B cell (primary cell): ENCODE results near the gene TCFL5. TPM values are rescaled to one million over a fixed set of nuclear protein-coding genes. Genes with fewer than 3 reads are reported as not detected.

Experiments
- ATAC-seq: fragments of 200-7000 bp; cut with Tn5 transposase; one replicate; pipeline ENCODE4 v1.10.0; 2021; ENCODE audit warnings: low read depth, mild to moderate bottlenecking, moderate number of reproducible peaks, moderate library complexity
- CTCF ChIA-PET: fragments of 350-600 bp; sonication (Branson Sonifier 250); formaldehyde crosslinking; loops from one replicate; lab custom pipeline; 2021; ENCODE audit warnings: antibody characterized with exemption, inconsistent platforms; lab: Charles Lee
- POLR2A ChIA-PET: fragments of 350-600 bp; sonication (Branson Sonifier 250); formaldehyde crosslinking; loops from one replicate; lab custom pipeline; 2021; ENCODE audit warnings: antibody characterized with exemption; lab: Charles Lee
- DNase-seq: peaks from one replicate; pipeline ENCODE4 v3.0.0; 2013
- H2AFZ ChIP-seq: 2 replicates; pipeline ENCODE4 v1.6.1; 2012; ENCODE audit warnings: mild to moderate bottlenecking, low read depth, low read length; ENCODE audit not compliant: insufficient read depth, poor library complexity, severe bottlenecking
- H3K27ac ChIP-seq, 2 donors: 1 replicate in 1 of 2; 2 replicates in 1 of 2; pipeline ENCODE4 v1.5.1; 2012 to 2013; ENCODE audit warnings: low read length in 2 of 2, mild to moderate bottlenecking in 2 of 2, moderate library complexity in 1 of 2
- H3K27me3 ChIP-seq, 4 experiments: fragments of 200-600 bp in 1 of 4; sonication (generic) in 1 of 4; replicated peaks in 1 of 4; 1 replicate in 2 of 4; 2 replicates in 2 of 4; pipeline versions ENCODE4 v1.6.1 to v1.7.0; 2013 to 2016; ENCODE audit warnings: low read length in 3 of 4, mild to moderate bottlenecking in 2 of 4, mixed read lengths in 1 of 4, moderate library complexity in 1 of 4; ENCODE audit not compliant: insufficient read depth in 4 of 4, control insufficient read depth in 3 of 4; ENCODE audit errors: control extremely low read depth in 1 of 4
- H3K36me3 ChIP-seq, 2 experiments: replicated peaks in 1 of 2; 1 replicate in 1 of 2; 2 replicates in 1 of 2; pipeline versions ENCODE4 v1.6.1 to v1.7.1; 2013; ENCODE audit warnings: low read length in 1 of 2; ENCODE audit not compliant: insufficient read depth in 2 of 2, control insufficient read depth in 1 of 2; ENCODE audit errors: control extremely low read depth in 1 of 2, extremely low read depth in 1 of 2
- H3K4me1 ChIP-seq, 2 donors: fragments of 200-600 bp in 1 of 2; sonication (generic) in 1 of 2; 1 replicate in 1 of 2; 2 replicates in 1 of 2; pipeline versions ENCODE4 v1.5.1 to v1.6.1; 2013 to 2017; ENCODE audit warnings: low read length in 2 of 2; ENCODE audit not compliant: control insufficient read depth in 2 of 2, insufficient read depth in 2 of 2
- H3K4me2 ChIP-seq: replicated peaks from 2 replicates; pipeline ENCODE3; 2012; ENCODE audit warnings: mild to moderate bottlenecking, low read depth, low read length; ENCODE audit not compliant: poor library complexity, severe bottlenecking
- H3K4me3 ChIP-seq, 5 experiments: fragments of 200-600 bp in 1 of 5; sonication (generic) in 1 of 5; 1 replicate in 3 of 5; 2 replicates in 2 of 5; pipeline versions ENCODE4 v1.5.1 to v1.7.0; 2011 to 2016; ENCODE audit warnings: low read length in 4 of 5, mild to moderate bottlenecking in 4 of 5, low read depth in 2 of 5, control low read depth in 1 of 5, moderate library complexity in 1 of 5; ENCODE audit not compliant: insufficient read depth in 1 of 5; ENCODE audit errors: control extremely low read depth in 1 of 5, extremely low read depth in 1 of 5
- H3K79me2 ChIP-seq: fragments of 200-600 bp; sonication (generic); one replicate; pipeline ENCODE4 v1.6.0; 2016; ENCODE audit warnings: low read length; ENCODE audit not compliant: control insufficient read depth, insufficient read depth
- H3K9ac ChIP-seq: fragments of 200-600 bp; sonication (generic); 2 replicates; pipeline ENCODE4 v1.6.1; 2017; ENCODE audit warnings: mild to moderate bottlenecking, low read length, moderate library complexity
- H3K9me3 ChIP-seq, 3 donors: one replicate each; pipeline versions ENCODE4 v1.6.1 to v1.7.1; 2013; ENCODE audit warnings: low read length in 2 of 3; ENCODE audit not compliant: control insufficient read depth in 2 of 3, insufficient read depth in 1 of 3; ENCODE audit errors: control extremely low read depth in 1 of 3
- H4K20me1 ChIP-seq: 2 replicates; pipeline ENCODE4 v1.6.0; 2012; ENCODE audit warnings: mild to moderate bottlenecking, low read length; ENCODE audit not compliant: insufficient read depth, control insufficient read depth, poor library complexity, severe bottlenecking
- H3K27ac Mint-ChIP-seq: one replicate; pipeline ENCODE4 v1.8.0; 2021; ENCODE audit warnings: mixed read lengths
- H3K27me3 Mint-ChIP-seq: one replicate; pipeline ENCODE4 v1.8.0; 2021; ENCODE audit warnings: mixed read lengths
- H3K4me1 Mint-ChIP-seq: one replicate; pipeline ENCODE4 v1.8.0; 2021; ENCODE audit warnings: mixed read lengths
- H3K4me3 Mint-ChIP-seq: one replicate; pipeline ENCODE4 v1.8.0; 2021; ENCODE audit warnings: mixed read lengths
- H3K9me3 Mint-ChIP-seq: one replicate; pipeline ENCODE4 v1.8.0; 2022; ENCODE audit warnings: mixed read lengths; ENCODE audit not compliant: insufficient read depth
- EZH2 ChIP-seq: IDR thresholded peaks from 2 replicates; pipeline ENCODE4 v1.6.1; 2012; ENCODE audit warnings: borderline replicate concordance, low read depth, mild to moderate bottlenecking, moderate library complexity, low read length; ENCODE audit not compliant: insufficient read depth, poor library complexity, severe bottlenecking
- WGBS: methylation state at CpG from one replicate; pipeline ENCODE4 v1.1.5; 2013; ENCODE audit warnings: missing lambda C conversion rate; ENCODE audit not compliant: insufficient coverage; 5-methylcytosine and 5-hydroxymethylcytosine counted together
- intact Hi-C: fragments of 100-400 bp; cut with micrococcal nuclease; formaldehyde crosslinking; loops from one replicate; pipeline ENCODE4 v1.10.0; 2022
- polyA plus RNA-seq: library from polyadenylated mRNA; depleted of rRNA; stranded (reverse); fragments of >200 nt; gene quantifications from 2 replicates; pipeline ENCODE4 v1.2.3, GENCODE V29; 2012
- total RNA-seq, 2 donors: library from RNA; stranded (reverse); fragments of 120-200 nt in 1 of 2; gene quantifications; 1 replicate in 1 of 2; 2 replicates in 1 of 2; pipeline versions ENCODE4 v1.2.3 to v1.2.4, GENCODE V29; 2013 to 2022
- TF ChIP-seq, protein P1 (sequence below): fragments of 200-600 bp; IDR thresholded peaks from one replicate; pipeline ENCODE4 v1.8.0; 2022; ENCODE audit warnings: antibody characterized with exemption, mild to moderate bottlenecking

TCFL5 gene
- total and polyA plus RNA-seq, 2 donors (not counting 1 experiment from before 2014, with no cell fraction given) = 2.0 to 16.2 TPM

DNA sequence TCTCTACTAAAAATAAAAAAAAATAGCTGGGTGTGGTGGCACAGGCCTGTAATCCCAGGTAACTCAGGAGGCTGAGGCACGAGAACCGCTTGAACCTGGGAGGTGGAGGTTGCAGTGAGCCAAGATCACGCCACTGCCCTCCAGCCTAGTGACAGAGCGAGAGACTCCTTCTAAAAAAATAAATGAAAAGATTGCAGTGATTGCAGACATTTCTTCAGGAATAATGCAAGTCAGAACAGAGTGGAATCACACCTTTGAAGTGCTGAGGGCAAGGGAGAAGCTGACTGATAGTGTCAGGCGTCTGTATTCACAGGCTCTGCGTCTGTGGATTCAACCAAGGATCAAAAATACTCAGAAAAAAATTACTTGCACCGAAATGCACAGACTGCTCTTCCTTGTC lies 2.6 kb upstream of the TCFL5 start:
- Histone ChIP-seq H3K79me2 (no peaks in the 10 kb centered on the region), H3K9me3 (peaks cover 0 to 11% (median 0%) of the 10 kb centered on the region in 3 donors), H3K4me1 (peaks cover 9 to 15% of the 10 kb centered on the region in 2 donors), H3K4me2 (no peak overlapping the region), H4K20me1 (peaks cover 15% of the 10 kb centered on the region), H3K9ac (no peak overlapping the region), H3K27me3 (peaks cover 0 to 7% (median 5%) of the 10 kb centered on the region in 4 experiments), H3K36me3 (no peaks in the 10 kb centered on the region), H2AFZ (no peak overlapping the region), H3K4me3 (no peak overlapping the region), H3K27ac (no peak overlapping the region)
- intact Hi-C loops = loop anchor here (5.0 kb wide), 2 partner anchors 63 to 72 kb away; partner anchors contain the start of gene DIDO1
- Mint-ChIP-seq H3K4me1 (peaks cover 13% of the 10 kb centered on the region), H3K27me3 (no peaks in the 10 kb centered on the region), H3K4me3 (no peak overlapping the region), H3K9me3 (no peaks in the 10 kb centered on the region), H3K27ac (no peak overlapping the region)
- CTCF ChIA-PET = no interaction called here
- ATAC-seq = no peak
- WGBS = 100% methylated on average over 3 of the region's 7 CpGs
- no peak for DNase-seq
- POLR2A ChIA-PET = interaction anchor here (0.7 kb wide), 1 partner anchor 38 kb away, joined by 3 read pairs; no protein-coding TSS in a partner anchor
- TF ChIP-seq, protein P1, sequence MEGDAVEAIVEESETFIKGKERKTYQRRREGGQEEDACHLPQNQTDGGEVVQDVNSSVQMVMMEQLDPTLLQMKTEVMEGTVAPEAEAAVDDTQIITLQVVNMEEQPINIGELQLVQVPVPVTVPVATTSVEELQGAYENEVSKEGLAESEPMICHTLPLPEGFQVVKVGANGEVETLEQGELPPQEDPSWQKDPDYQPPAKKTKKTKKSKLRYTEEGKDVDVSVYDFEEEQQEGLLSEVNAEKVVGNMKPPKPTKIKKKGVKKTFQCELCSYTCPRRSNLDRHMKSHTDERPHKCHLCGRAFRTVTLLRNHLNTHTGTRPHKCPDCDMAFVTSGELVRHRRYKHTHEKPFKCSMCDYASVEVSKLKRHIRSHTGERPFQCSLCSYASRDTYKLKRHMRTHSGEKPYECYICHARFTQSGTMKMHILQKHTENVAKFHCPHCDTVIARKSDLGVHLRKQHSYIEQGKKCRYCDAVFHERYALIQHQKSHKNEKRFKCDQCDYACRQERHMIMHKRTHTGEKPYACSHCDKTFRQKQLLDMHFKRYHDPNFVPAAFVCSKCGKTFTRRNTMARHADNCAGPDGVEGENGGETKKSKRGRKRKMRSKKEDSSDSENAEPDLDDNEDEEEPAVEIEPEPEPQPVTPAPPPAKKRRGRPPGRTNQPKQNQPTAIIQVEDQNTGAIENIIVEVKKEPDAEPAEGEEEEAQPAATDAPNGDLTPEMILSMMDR = no peak
- no peak for TF ChIP-seq EZH2

DNA sequence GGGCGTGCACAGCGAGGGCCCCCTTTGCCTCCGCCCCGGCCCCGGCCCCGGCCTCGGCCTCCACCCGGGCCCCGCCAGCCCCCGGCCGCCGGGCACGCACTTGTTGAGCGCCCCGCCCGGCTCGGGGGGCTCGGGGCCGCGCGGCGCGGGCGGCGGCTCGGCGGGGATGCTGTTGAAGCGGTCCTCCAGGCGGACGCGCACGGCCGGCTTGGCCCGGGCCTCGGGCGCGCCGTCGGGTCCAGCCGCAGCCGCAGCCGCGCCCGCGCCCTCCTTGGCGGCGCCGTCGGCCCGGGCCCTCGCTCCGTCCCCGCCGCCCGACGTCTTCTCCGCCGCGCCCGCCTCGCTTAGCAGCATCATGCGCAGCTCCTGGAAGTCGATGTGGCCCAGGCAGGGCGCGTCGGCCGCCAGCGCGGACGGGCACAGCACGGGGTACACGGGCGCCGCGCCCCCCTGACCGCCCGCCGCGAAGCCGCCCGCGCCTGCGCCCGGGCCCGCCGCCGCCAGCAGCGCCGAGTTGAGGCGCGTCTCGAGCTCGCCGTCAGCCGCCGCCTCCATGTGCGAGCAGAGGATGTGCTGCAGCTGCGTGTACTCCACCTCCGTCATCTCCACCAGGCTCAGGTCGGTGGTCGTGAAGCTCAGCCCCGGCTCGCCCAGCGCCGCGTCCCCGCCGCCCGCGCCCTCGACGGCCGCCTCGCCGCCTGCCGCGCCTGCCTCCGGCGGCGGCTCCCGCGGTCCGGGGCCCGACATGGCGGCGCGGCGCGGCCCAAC lies 514 bp downstream of the TCFL5 start:
- Histone ChIP-seq H3K4me1 (peaks cover 9 to 27% of the 10 kb centered on the region in 2 donors), H3K27ac (no peak overlapping the region), H3K9ac (no peak overlapping the region), H2AFZ (peak overlapping the region; percentile 49), H3K4me3 (peak overlapping the region in 3 of 5 experiments; percentile 33 to 47 (median 36)), H3K36me3 (no peaks in the 10 kb centered on the region), H3K27me3 (peaks cover 0 to 9% (median 6%) of the 10 kb centered on the region in 4 experiments), H3K79me2 (no peaks in the 10 kb centered on the region), H3K9me3 (peaks cover 0 to 11% (median 0%) of the 10 kb centered on the region in 3 donors), H4K20me1 (peaks cover 16% of the 10 kb centered on the region), H3K4me2 (peak overlapping the region; percentile 72)
- CTCF ChIA-PET = interaction anchor here (0.6 to 1.7 kb wide), 6 partner anchors 12 to 148 kb away, joined by 3 to 6 read pairs (median 3); no protein-coding TSS in a partner anchor
- ATAC-seq (peak; percentile 16), DNase-seq (peak; percentile 79)
- 2% methylated on average over 129 of the region's 129 CpGs for WGBS
- Mint-ChIP-seq H3K9me3 (no peaks in the 10 kb centered on the region), H3K4me1 (peaks cover 20% of the 10 kb centered on the region), H3K4me3 (peak overlapping the region; percentile 59), H3K27me3 (no peaks in the 10 kb centered on the region), H3K27ac (no peak overlapping the region)
- POLR2A ChIA-PET = interaction anchor here (0.8 to 1.2 kb wide), 2 partner anchors 35 to 67 kb away, joined by 3 read pairs; no protein-coding TSS in a partner anchor
- intact Hi-C loops = loop anchor here (5.0 kb wide), 2 partner anchors 66 to 69 kb away; partner anchors contain the start of gene DIDO1
- TF ChIP-seq EZH2 = no peak
- TF ChIP-seq, protein P1 = no peak
